ENCODE results near the gene PTPRD.
"Not testable (repeated sequence)": the region's sequence is repeated elsewhere in the genome, so short reads cannot be mapped to it uniquely, and the experiment has no call there.

PTPRD gene

GRCh38 chr9:9099646-9100045 is 1513.2 kb downstream of the PTPRD start:
- no peak for DNase-seq

DNA sequence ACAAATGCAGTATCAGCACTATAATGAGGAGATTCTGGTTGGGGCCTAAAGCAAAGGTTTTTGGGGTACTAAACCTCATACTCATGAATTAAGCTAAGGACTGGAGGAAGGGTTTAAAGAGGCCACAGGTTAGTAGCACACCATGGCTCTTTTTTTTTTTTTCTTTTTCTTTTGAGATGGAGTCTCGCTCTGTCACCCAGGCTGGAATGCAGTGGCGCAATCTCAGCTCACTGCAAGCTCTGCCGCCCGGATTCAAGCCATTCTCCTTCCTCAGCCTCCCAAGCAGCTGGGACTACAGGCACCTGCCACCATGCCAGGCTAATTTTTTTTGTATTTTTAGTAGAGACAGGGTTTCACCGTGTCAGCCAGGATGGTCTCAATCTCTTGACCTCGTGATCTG is 1515.5 kb downstream of the PTPRD start:
- DNase-seq, result not testable (repeated sequence)

GRCh38 chr9:9091387-9091786 is 1521.4 kb downstream of the PTPRD start:
- no peak for DNase-seq

DNA sequence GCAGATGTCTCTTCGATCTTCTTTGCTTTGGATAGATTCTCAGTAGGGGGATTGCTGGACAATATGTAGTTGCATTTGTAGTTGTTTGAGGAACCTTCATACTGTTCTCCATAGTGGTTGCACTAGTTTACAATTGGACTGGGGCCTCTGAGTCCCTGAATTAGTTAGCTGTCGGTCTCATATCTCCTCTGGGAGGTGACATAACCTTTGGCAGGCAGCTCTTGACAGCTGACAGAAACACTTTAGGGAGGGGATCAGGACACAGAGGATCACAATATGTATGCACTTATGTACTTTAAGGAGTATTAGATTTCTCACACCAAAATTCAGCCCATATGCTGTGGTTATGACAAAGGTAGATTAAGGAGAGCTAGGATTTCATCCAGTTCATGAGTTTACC is 1533.3 kb downstream of the PTPRD start:
- no peak for DNase-seq

DNA sequence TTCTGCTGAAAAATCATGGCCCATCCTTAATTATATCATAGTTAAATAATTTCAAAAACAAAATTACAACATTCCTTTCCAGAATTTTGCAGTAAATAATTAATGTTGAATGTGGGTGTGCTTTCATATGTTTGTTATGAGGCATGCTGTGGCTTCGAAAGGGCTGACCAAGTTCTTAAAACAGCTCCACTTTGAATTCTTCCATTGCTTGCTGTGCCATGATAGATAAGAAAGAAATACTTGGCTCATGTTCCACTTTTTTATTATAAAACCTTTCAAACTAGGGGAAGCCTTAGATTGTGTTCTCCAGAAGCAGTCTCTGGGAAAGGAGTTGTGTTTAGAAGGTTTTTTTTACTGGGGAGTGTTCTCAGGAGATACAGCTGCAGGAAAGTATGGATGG is 1534.5 kb downstream of the PTPRD start:
- DNase-seq, result no peak

GRCh38 chr9:9061627-9062026 is 1551.2 kb downstream of the PTPRD start:
- DNase-seq, result no peak

- DNase-seq, result no peak
Measured at GRCh38 chr9:9054354-9054992, 1558.3 kb downstream of the PTPRD start.

GRCh38 chr9:9045572-9045971 is 1567.2 kb downstream of the PTPRD start:
- no peak for DNase-seq

GRCh38 chr9:9045072-9045471 is 1567.7 kb downstream of the PTPRD start:
- no peak for DNase-seq

GRCh38 chr9:9043788-9044187 is 1569.0 kb downstream of the PTPRD start:
- DNase-seq, result not testable (repeated sequence)

DNA sequence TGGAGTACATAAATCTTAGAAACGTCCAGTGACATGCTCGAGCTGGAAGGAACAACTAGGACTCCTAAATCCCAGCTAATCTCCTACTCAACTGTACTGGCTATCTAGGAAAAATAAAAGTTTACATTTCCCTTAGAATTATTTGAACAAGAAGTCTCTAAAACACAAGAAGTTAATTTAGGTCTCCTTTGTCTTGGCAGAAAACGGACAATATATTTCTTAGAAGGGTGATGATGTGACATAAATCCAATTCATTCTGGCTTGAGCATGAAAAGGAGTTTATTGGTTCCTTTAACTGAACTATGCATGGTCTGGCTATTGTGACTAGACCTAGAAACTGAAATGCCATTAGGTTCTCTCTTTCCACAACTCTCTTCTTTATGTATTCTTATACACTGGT is 1571.0 kb downstream of the PTPRD start:
- no peak for DNase-seq

DNA sequence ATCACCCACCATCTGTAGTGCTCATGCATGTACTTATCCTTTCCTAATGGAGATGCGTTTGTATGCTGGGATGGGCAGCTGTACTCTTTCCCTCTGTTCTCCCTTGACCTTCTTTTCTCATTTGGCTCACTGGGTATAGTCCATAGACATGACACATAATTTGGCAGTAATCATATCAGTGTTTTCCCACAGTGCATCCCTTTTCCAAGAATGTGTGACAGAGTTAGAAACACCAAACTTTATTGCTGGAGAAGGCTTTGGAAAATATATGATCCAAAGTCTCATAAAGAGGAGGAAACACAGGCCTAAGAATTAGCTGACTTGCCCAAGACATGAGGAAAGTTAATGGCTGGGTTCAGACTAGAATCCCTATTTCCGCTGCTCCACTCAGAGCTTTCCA is 1579.8 kb downstream of the PTPRD start:
- no peak for DNase-seq

- DNase-seq, result no peak
Measured at GRCh38 chr9:9016597-9016996, 1596.2 kb downstream of the PTPRD start.

DNA sequence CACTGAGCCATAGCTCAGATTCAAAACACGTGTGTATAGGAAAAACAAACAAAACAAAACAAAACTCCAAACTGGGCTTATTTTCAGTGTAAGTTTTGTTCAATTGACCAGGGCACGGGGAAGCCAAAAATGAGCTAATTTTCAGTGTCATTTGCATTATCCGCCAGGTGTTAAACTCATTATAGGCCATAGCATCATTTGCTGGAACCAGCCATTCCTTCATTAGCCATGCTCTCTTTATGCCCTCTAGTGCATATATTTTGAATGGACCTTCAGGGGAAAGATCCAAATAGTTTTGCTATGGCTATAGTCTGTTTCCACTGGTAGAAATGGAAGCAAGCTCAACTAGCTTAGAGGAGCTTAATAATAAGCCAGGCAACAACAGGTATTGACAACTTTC is 1608.0 kb downstream of the PTPRD start:
- DNase-seq, result no peak

DNA sequence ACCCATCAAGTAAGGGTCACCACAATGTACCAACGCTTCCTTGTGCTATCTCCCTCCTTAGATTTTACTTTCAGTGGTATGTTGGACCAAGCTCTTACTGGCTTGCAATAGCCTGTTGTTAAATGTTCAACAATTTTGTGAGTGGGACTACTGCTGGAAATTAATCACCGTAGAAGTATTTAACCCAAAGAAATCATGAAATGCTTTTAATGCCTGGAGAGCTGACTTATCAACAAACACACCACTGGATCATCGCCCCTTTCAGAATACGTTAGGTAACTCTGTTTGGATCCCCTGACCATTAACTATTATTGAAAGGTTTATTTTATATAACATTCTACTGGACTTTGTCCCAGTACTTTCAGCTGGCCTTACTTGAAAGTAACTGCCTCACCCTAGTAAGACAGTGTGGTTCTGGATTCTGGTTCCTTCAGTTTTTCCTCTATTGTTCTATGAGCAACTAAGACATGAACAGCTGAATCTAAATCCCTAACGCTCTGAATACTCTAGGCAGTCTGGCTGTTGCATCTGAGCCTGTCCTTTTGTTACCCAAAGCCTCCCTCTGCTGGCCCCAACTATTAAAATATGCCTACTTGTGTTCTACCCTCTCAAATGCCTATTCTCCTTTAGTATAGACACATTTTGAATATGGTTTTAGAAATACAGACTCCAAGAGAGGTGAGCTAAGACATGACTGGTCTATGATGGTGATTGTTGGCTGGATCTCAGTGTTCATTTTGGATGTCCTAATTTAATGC is 1609.8 kb downstream of the PTPRD start:
- DNase-seq, result no peak

GRCh38 chr9:8980496-8981013 is 1632.2 kb downstream of the PTPRD start:
- DNase-seq, result no peak

- no peak for DNase-seq
Measured at GRCh38 chr9:8978334-8978733, 1634.5 kb downstream of the PTPRD start.

GRCh38 chr9:8968350-8968749 is 1644.5 kb downstream of the PTPRD start:
- DNase-seq, result not testable (repeated sequence)

DNA sequence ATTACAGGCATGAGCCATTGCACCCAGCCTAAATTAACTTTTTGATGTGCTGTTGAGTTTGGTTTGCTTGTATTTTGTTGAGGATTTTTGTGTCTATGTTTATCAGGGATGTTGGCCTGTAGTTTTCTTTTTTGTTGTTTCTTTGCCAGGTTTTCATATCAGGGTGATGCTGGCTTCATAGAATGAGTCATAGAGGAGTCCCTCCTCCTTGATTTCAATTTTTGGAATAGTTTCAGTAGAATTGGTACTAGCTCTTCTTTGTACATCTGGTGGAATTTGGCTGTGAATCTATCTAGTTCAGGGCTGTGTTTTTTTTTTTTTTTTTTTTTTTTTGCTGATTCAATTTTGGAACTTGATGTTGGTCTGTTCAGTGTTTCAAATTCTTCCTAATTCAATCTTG is 1648.9 kb downstream of the PTPRD start:
- DNase-seq, result no peak

GRCh38 chr9:8962084-8962483 is 1650.7 kb downstream of the PTPRD start:
- DNase-seq, result no peak

- no peak for DNase-seq
Measured at GRCh38 chr9:8961186-8961851, 1651.5 kb downstream of the PTPRD start.

GRCh38 chr9:8960254-8960653 is 1652.5 kb downstream of the PTPRD start:
- DNase-seq, result no peak

DNA sequence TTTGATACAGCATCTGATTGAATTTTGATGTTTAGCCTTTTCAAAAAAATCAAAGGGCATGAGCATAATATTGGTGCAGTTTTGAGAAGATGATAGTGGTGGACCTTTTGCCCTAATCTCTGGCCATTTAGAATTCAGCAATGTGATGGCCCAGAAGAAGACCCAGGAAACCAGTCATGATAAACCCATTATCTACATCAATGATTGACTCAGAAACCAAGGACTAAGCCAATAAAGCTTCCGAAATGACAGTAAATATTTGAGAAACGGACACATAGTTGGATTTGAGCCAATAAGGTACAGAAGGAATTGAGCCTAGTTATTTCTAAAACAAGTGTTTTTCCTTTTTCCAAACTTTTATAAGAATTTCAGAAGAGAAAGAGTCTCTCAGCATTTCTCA is 1654.4 kb downstream of the PTPRD start:
- DNase-seq, result no peak

DNA sequence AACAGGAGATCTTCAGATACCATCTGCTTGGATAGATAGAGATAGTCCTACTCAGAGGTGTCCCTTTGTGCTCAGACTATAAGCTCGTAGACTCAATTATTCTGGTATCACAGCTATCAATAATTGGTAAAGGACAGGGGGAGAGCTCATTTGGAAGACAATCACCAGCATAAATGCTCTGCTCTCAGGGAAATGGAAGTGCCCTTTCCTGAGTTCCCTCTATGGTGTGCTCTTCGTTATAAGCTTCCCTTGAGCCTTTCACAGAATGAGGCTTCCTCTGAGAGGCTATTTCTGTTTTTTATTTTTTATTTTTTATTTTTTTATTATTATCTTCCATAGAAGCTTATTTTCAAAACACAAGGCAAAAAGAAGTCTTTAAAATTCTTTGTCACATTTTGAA is 1657.5 kb downstream of the PTPRD start:
- DNase-seq, result no peak
